Naive thymus-derived CD4-positive, alpha-beta T cell (primary cell): Measurements from ENCODE around the gene ZKSCAN1. TPM values are rescaled to one million over a fixed set of nuclear protein-coding genes. Genes with fewer than 3 reads are reported as not detected.
A peak's percentile ranks its signal among the peaks of the same experiment; 100 is the strongest.
"Not testable (repeated sequence)": the region's sequence is repeated elsewhere in the genome, so short reads cannot be mapped to it uniquely, and the experiment has no call there.

ENCODE experiments used
- ATAC-seq: fragments of 150-1000 bp; cut with Tn5 transposase; 2 replicates; pipeline ENCODE4 v1.10.0; 2021; ENCODE audit warnings: mild to moderate bottlenecking, moderate library complexity
- CTCF ChIA-PET: fragments of 350-600 bp; sonication (Branson Sonifier 250); formaldehyde crosslinking; loops from one replicate; lab custom pipeline; 2021; ENCODE audit warnings: antibody characterized with exemption; lab: Charles Lee
- POLR2A ChIA-PET: fragments of 350-600 bp; sonication (Branson Sonifier 250); formaldehyde crosslinking; loops from one replicate; lab custom pipeline; 2021; ENCODE audit warnings: antibody characterized with exemption, inconsistent platforms; lab: Charles Lee
- DNase-seq, 9 donors: peaks; one replicate each; pipeline versions ENCODE4 v3.0.0 to v3.0.0-alpha.2; 2020 to 2022; ENCODE audit warnings: mixed read lengths in 1 of 9
- H3K27ac ChIP-seq: one replicate; pipeline ENCODE4 v1.7.0; 2013; ENCODE audit warnings: mild to moderate bottlenecking, low read depth, low read length, moderate library complexity
- H3K27me3 ChIP-seq, 2 donors: one replicate each; pipeline ENCODE4 v1.7.0; 2013; ENCODE audit warnings: low read length in 2 of 2, mild to moderate bottlenecking in 2 of 2, moderate library complexity in 2 of 2; ENCODE audit not compliant: control insufficient read depth in 2 of 2, insufficient read depth in 2 of 2
- H3K36me3 ChIP-seq, 3 experiments: 1 replicate in 2 of 3; 2 replicates in 1 of 3; pipeline ENCODE4 v1.7.0; 2013; ENCODE audit warnings: low read length in 3 of 3, mild to moderate bottlenecking in 3 of 3, moderate library complexity in 1 of 3; ENCODE audit not compliant: insufficient read depth in 3 of 3, control insufficient read depth in 2 of 3
- H3K4me1 ChIP-seq, 2 donors: one replicate each; pipeline ENCODE4 v1.7.0; 2013; ENCODE audit warnings: low read length in 2 of 2, mild to moderate bottlenecking in 2 of 2, moderate library complexity in 1 of 2; ENCODE audit not compliant: control insufficient read depth in 2 of 2, insufficient read depth in 2 of 2
- H3K4me3 ChIP-seq: 2 replicates; pipeline ENCODE4 v1.7.0; 2013; ENCODE audit warnings: mild to moderate bottlenecking, low read length
- H3K9me3 ChIP-seq, 3 experiments: 1 replicate in 2 of 3; 2 replicates in 1 of 3; pipeline ENCODE4 v1.7.0; 2013; ENCODE audit warnings: low read length in 3 of 3; ENCODE audit not compliant: control insufficient read depth in 2 of 3
- H3K27ac Mint-ChIP-seq, 9 donors: one replicate each; pipeline ENCODE4 v1.8.0; 2020 to 2022; ENCODE audit warnings: mixed read lengths in 9 of 9, mild to moderate bottlenecking in 8 of 9, moderate library complexity in 5 of 9, inconsistent platforms in 2 of 9
- H3K27me3 Mint-ChIP-seq, 5 donors: one replicate each; pipeline ENCODE4 v1.8.0; 2021 to 2022; ENCODE audit warnings: mixed read lengths in 5 of 5, mild to moderate bottlenecking in 1 of 5
- H3K36me3 Mint-ChIP-seq, 5 donors: one replicate each; pipeline ENCODE4 v1.8.0; 2020 to 2022; ENCODE audit warnings: mixed read lengths in 5 of 5, mild to moderate bottlenecking in 3 of 5, inconsistent platforms in 1 of 5
- H3K4me1 Mint-ChIP-seq, 7 donors: one replicate each; pipeline ENCODE4 v1.8.0; 2020 to 2022; ENCODE audit warnings: mixed read lengths in 7 of 7, mild to moderate bottlenecking in 3 of 7, inconsistent platforms in 1 of 7
- H3K4me3 Mint-ChIP-seq, 10 donors: one replicate each; pipeline ENCODE4 v1.8.0; 2020 to 2022; ENCODE audit warnings: mild to moderate bottlenecking in 10 of 10, mixed read lengths in 10 of 10, moderate library complexity in 6 of 10, inconsistent platforms in 2 of 10
- H3K9me3 Mint-ChIP-seq, 11 donors: one replicate each; pipeline ENCODE4 v1.8.0; 2020 to 2022; ENCODE audit warnings: mixed read lengths in 11 of 11, mild to moderate bottlenecking in 4 of 11, inconsistent platforms in 1 of 11, moderate library complexity in 1 of 11
- intact Hi-C, 2 donors: fragments of 100-400 bp; cut with micrococcal nuclease; formaldehyde crosslinking; loops; one replicate each; pipeline ENCODE4 v1.15.1; 2023
- polyA plus RNA-seq, 2 donors: library from polyadenylated mRNA; unstranded; fragments of 300-500 nt; fragmentation: Illumina TruSeq; gene quantifications; one replicate each; pipeline ENCODE4 v1.2.3, GENCODE V29; 2021
- total RNA-seq, 6 experiments: library from RNA in 5 of 6; stranded (reverse) in 5 of 6; gene quantifications; 1 replicate in 5 of 6; 2 replicates in 1 of 6; pipeline ENCODE4 v1.2.3 and lab custom pipeline; 2021 to 2026

ZKSCAN1 gene
- total and polyA plus RNA-seq, 7 experiments from 2014 or later = 47.0 to 103 (median 57.5) TPM

DNA sequence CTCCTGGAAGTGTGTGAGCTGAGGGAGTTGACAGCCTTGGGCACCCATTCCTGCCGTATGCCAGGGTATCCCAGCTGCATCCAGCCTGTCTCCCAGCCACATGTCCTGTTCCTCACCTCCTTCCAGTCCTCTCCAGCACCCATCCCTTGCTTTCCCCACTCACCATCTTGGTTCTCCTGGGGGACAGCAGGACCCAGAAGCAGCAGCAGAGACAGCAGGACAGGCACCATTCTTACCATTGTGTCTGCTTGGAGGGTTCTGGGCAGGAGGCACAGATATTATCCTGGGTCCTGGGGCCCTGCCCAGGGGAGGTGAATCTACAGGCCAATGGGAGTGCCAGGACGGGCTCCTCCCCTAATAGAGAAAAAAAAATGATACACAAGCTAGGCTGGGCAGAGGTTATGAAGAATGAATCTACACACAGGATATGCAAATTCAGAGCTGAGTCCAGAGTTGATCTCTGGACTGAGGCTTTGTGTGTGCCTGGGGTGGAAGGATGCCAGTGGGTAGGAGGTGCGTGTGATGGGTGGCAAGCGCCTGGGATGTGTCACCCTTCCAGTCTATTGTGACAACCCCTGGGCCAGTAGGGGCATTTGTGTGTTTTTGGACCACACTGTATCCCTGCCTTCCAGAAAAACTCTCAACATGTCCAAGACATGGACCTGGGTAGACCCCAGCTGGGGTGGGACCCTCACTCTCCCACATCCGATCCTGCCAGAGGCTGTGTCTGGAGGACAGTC is 39.4 kb upstream of the ZKSCAN1 start, which contains the start of gene AZGP1:
Gene AZGP1 (minus strand): TSS at position 250 of the 740 bp plus-strand sequence. CDS start 11 bp downstream, at position 239.
- H3K4me3 Mint-ChIP-seq = no peak within 1 kb of the TSS
- H3K36me3 Mint-ChIP-seq = no peaks in the 10 kb centered on the region
- H3K9me3 ChIP-seq = no peaks in the 10 kb centered on the region
- intact Hi-C loops = loop anchor here in 1 of 2 donors (5.0 kb wide), 1 partner anchor 156 kb away; no protein-coding TSS in a partner anchor
- H3K27ac ChIP-seq = no peak within 1 kb of the TSS
- H3K27me3 ChIP-seq = no peaks in the 10 kb centered on the region
- ATAC-seq (no peak), DNase-seq (no peak)
- no peaks in the 10 kb centered on the region for H3K36me3 ChIP-seq
- no peak within 1 kb of the TSS for H3K4me3 ChIP-seq
- H3K9me3 Mint-ChIP-seq = no peaks in the 10 kb centered on the region
- peaks cover 0 to 12% (median 5%) of the 10 kb centered on the region in 7 donors for H3K4me1 Mint-ChIP-seq
- CTCF ChIA-PET = no interaction called here
- no peak within 1 kb of the TSS for H3K27ac Mint-ChIP-seq
- peaks cover 0 to 22% (median 3%) of the 10 kb centered on the region in 5 donors for H3K27me3 Mint-ChIP-seq
- POLR2A ChIA-PET = interaction anchor here (1.1 kb wide), 1 partner anchor 145 kb away, joined by 4 read pairs; no protein-coding TSS in a partner anchor
- no peaks in the 10 kb centered on the region for H3K4me1 ChIP-seq

DNA sequence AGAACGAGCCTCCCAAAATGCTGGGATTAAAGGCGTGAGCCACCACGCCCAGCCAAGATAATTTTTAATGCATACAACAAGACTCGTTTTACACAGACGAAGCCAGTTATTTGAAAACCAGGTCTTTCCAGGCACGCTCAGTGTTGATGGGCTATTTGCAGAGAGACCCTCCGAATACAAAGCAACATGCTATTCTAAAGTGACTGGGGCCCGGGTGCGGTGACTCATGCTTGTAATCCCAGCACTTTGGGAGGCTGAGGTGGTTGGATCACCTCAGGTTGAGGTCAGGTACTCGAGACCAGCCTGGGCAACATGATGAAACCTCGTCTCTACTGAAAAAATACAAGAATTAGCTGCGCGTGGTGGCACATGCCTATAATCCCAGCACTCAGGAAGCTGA is 38.8 kb upstream of the ZKSCAN1 start:
- Histone ChIP-seq H3K27ac (no peak overlapping the region), H3K27me3 (no peaks in the 10 kb centered on the region), H3K36me3 (no peaks in the 10 kb centered on the region), H3K9me3 (no peaks in the 10 kb centered on the region), H3K4me1 (no peaks in the 10 kb centered on the region), H3K4me3 (no peak overlapping the region)
- ChIA-PET POLR2A (interaction anchor here (1.1 kb wide), 1 partner anchor 144 kb away, joined by 4 read pairs; no protein-coding TSS in a partner anchor), CTCF (no interaction called here)
- H3K27me3 Mint-ChIP-seq = peaks cover 0 to 16% (median 4%) of the 10 kb centered on the region in 5 donors
- ATAC-seq = no peak
- H3K4me3 Mint-ChIP-seq = no peak overlapping the region
- H3K27ac Mint-ChIP-seq = no peak overlapping the region
- intact Hi-C loops = loop anchor here in 1 of 2 donors (5.0 kb wide), 1 partner anchor 156 kb away; no protein-coding TSS in a partner anchor
- H3K9me3 Mint-ChIP-seq = no peaks in the 10 kb centered on the region
- DNase-seq = no peak
- H3K36me3 Mint-ChIP-seq = no peaks in the 10 kb centered on the region
- H3K4me1 Mint-ChIP-seq = peaks cover 0 to 10% (median 5%) of the 10 kb centered on the region in 7 donors

DNA sequence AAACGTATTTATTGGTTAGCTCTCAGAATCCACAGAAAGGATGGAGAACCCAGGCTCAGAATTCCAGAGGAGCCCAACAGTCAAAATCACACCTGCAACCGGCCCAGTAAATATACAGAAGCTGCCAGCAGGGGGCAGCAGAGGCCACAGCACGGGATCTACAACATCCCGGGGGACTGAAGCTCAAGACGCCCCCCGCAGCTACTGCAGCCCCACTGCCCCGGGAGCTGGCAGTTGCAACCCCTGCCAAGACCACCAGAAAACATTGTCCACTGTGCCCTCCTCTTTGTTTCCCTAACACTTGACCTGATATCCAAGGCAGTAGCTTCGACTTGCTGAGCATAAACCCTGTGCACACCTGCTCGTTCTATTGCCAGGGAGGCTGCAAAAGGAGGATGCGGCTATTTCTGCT is 35.6 kb upstream of the ZKSCAN1 start:
- not testable (repeated sequence) for H3K27ac ChIP-seq, H3K27ac Mint-ChIP-seq, H3K9me3 ChIP-seq, H3K9me3 Mint-ChIP-seq, H3K36me3 ChIP-seq, H3K36me3 Mint-ChIP-seq, H3K4me1 ChIP-seq, H3K4me3 ChIP-seq, H3K27me3 ChIP-seq
- Mint-ChIP-seq H3K4me3 (peak overlapping the region in 1 of 10 donors; percentile 32), H3K27me3 (peaks cover 0 to 17% (median 5%) of the 10 kb centered on the region in 5 donors), H3K4me1 (peaks cover 0 to 13% (median 5%) of the 10 kb centered on the region in 7 donors)
- intact Hi-C loops = loop anchor here (1.0 to 5.0 kb wide), 4 partner anchors 11 to 427 kb away; no protein-coding TSS in a partner anchor
- DNase-seq (peak; percentile 45 to 74 (median 58)), ATAC-seq (peak; percentile 87)
- CTCF ChIA-PET = interaction anchor here (0.6 to 3.3 kb wide), 9 partner anchors 9 to 428 kb away, joined by 3 to 14 read pairs (median 3); partner anchors contain the start of gene TRIM4
- POLR2A ChIA-PET = interaction anchor here (0.7 to 1.1 kb wide), 2 partner anchors 18 to 58 kb away, joined by 3 read pairs; no protein-coding TSS in a partner anchor

DNA sequence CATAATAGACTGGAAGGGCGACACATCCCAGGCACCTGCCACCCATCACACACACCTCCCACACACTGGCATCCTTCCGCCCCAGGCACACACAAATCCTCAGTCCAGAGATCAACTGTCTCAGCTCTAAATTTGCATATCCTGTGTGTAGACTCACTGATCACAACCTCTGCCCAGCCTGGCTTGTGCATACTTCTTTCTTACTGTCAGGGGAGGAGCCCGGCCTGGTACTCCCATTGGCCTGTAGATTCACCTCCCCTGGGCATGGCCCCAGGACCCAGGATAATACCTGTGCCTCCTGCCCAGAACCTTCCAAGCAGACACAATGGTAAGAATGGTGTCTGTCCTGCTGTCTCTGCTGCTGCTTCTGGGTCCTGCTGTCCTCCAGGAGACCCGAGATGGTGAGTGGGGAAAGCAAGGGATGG is 34.9 kb upstream of the ZKSCAN1 start:
- ChIA-PET POLR2A (interaction anchor here (1.1 kb wide), 1 partner anchor 17 kb away, joined by 3 read pairs; no protein-coding TSS in a partner anchor), CTCF (interaction anchor here (0.8 to 3.3 kb wide), 5 partner anchors 9 to 427 kb away, joined by 3 to 14 read pairs (median 8); partner anchors contain the start of gene TRIM4)
- DNase-seq, H3K4me1 ChIP-seq, intact Hi-C loops, H3K27ac Mint-ChIP-seq, H3K9me3 ChIP-seq, H3K4me3 ChIP-seq, H3K27me3 ChIP-seq, H3K36me3 ChIP-seq, H3K27ac ChIP-seq, ATAC-seq, H3K36me3 Mint-ChIP-seq, H3K9me3 Mint-ChIP-seq: not testable (repeated sequence)
- Mint-ChIP-seq H3K4me3 (peak overlapping the region in 1 of 10 donors; percentile 67), H3K4me1 (peaks cover 0 to 13% (median 5%) of the 10 kb centered on the region in 7 donors), H3K27me3 (peaks cover 0 to 11% (median 6%) of the 10 kb centered on the region in 5 donors)

DNA sequence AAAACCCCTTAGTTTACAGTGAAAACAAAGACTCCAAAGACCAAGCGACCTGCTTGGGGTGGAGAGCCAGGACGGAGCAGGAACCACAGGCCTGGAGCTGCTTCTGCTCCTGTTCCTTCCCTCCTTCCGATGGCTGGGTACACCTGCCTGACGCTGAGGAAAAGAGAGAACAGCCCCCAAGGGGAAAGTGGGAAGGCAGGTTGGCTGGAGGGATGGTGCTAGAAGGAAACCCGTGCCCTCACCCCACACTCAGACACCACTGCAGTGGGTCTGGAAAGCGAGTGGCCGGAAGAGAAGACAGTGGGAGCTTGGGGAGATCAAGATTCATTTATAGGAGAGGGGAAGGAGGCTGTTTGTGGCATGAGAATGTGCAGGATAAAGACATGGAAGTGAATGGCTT is 34.3 kb upstream of the ZKSCAN1 start:
- CTCF ChIA-PET = interaction anchor here (3.3 kb wide), 1 partner anchor 149 kb away, joined by 14 read pairs; no protein-coding TSS in a partner anchor
- not testable (repeated sequence) for H3K9me3 ChIP-seq
- H3K27me3 Mint-ChIP-seq = peaks cover 0 to 10% (median 5%) of the 10 kb centered on the region in 5 donors

DNA sequence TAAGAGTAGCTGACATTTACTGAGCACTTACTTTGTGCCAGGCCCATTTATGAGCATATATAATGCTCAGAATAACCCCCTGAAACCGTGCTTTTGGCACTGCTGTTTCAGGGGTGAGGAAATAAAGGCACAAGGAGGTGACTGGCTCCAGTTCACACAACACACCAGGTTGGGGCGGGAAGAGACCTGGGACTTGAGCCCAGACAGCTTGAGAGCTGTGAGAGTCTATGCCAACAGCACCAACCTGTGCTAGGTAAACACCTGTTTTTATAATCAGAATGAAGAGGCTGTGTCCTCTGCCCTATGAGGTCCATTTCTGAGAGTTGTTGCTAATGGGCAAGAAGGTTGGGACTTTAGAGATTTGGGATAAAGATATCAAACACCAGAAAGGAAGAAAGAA is 30.8 kb upstream of the ZKSCAN1 start:
- peaks cover 0 to 19% (median 4%) of the 10 kb centered on the region in 5 donors for H3K27me3 Mint-ChIP-seq
- CTCF ChIA-PET = no interaction called here
- POLR2A ChIA-PET = no interaction called here
- H3K9me3 Mint-ChIP-seq = peaks cover 0 to 6% (median 3%) of the 10 kb centered on the region in 11 donors
- Histone ChIP-seq H3K9me3 (no peaks in the 10 kb centered on the region), H3K36me3 (no peaks in the 10 kb centered on the region), H3K4me1 (no peaks in the 10 kb centered on the region), H3K27ac (no peak overlapping the region), H3K4me3 (no peak overlapping the region), H3K27me3 (no peaks in the 10 kb centered on the region)
- H3K36me3 Mint-ChIP-seq = no peaks in the 10 kb centered on the region
- intact Hi-C loops = no loop called here
- ATAC-seq (no peak), DNase-seq (no peak)
- peaks cover 0 to 7% (median 3%) of the 10 kb centered on the region in 7 donors for H3K4me1 Mint-ChIP-seq
- no peak overlapping the region for H3K27ac Mint-ChIP-seq
- no peak overlapping the region for H3K4me3 Mint-ChIP-seq

More for the DNA sequence above, 34.3 kb upstream of the ZKSCAN1 start:
- H3K4me1 ChIP-seq, DNase-seq, H3K36me3 ChIP-seq, ATAC-seq, H3K36me3 Mint-ChIP-seq, H3K27ac ChIP-seq, POLR2A ChIA-PET, H3K4me3 ChIP-seq, H3K9me3 Mint-ChIP-seq, intact Hi-C loops, H3K4me3 Mint-ChIP-seq, H3K27ac Mint-ChIP-seq, H3K27me3 ChIP-seq: not testable (repeated sequence)
- H3K4me1 Mint-ChIP-seq = peaks cover 0 to 13% (median 5%) of the 10 kb centered on the region in 7 donors
